NCI-H2171 treated with DMSO at 0.1 percent for 48 hours (cell line): ENCODE results near the gene VAV2.
A peak's percentile ranks its signal among the peaks of the same experiment; 100 is the strongest.

Experiments used
- DNase-seq: peaks from one replicate; lab custom pipeline; 2025; lab: John Stamatoyannopoulos, UW

Gene VAV2

GRCh38 chr9:133952598-133953550, 39.2 kb downstream of the VAV2 start:
- no peak for DNase-seq

DNA sequence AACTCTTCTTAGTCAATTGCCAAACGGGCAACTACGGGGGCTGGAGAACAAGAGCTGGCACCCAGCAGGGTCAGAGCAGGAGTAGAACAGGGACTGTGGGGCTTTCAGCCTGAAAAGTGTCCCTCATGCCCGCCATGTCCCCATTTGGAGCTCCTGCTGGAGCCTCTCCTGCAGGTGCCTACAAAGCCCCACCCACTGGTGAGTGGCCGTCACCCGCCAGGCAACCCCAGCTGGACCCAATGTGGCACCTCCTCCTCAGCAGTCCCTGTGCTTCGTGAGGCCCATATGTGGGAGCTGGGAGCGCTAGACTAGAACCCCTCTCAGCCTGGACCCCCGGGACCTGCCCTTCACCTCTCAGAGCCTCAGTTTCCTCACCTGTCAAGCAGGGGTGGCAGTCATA, 40.9 kb downstream of the VAV2 start:
- no peak for DNase-seq

- peak; percentile 71 for DNase-seq
Measured at GRCh38 chr9:133950629-133951111, 41.5 kb downstream of the VAV2 start.

- DNase-seq, result peak; percentile 78
Measured at GRCh38 chr9:133950192-133950591, 41.9 kb downstream of the VAV2 start.

- no peak for DNase-seq
Measured at GRCh38 chr9:133949486-133950061, 42.5 kb downstream of the VAV2 start.

- DNase-seq, result no peak
Measured at GRCh38 chr9:133948561-133949485, 43.3 kb downstream of the VAV2 start.

GRCh38 chr9:133948131-133948530, 44.0 kb downstream of the VAV2 start:
- no peak for DNase-seq

DNA sequence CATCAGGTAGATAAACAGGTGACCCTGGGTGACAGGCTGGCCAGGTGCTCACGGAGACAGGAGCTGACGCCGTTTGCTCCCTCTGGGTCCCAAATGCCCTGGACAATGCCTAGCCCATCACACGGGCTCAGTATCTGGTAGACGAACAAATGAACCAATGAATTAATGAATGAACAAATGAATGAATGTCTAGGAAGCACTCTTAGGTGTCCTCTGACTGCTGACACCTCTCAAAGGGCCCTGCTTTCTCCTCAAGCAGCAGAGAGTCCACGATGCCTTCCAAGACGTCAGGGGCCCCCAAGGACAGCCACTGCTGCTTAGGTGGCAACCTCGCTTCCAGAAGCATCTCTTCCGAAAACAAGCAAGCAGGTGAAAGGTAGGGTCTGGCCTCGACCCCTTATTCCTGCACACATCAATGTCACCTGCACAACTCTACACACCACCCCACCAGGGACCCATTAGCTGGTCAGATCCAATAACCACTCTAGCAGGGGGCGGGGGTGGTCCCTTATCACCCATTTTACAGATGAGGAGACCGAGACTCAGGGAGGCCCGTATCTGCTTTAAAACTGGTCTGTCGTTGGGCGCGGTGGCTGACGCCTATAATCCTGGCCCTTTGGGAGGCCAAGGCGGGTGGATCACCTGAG, 45.2 kb downstream of the VAV2 start:
- no peak for DNase-seq

DNA sequence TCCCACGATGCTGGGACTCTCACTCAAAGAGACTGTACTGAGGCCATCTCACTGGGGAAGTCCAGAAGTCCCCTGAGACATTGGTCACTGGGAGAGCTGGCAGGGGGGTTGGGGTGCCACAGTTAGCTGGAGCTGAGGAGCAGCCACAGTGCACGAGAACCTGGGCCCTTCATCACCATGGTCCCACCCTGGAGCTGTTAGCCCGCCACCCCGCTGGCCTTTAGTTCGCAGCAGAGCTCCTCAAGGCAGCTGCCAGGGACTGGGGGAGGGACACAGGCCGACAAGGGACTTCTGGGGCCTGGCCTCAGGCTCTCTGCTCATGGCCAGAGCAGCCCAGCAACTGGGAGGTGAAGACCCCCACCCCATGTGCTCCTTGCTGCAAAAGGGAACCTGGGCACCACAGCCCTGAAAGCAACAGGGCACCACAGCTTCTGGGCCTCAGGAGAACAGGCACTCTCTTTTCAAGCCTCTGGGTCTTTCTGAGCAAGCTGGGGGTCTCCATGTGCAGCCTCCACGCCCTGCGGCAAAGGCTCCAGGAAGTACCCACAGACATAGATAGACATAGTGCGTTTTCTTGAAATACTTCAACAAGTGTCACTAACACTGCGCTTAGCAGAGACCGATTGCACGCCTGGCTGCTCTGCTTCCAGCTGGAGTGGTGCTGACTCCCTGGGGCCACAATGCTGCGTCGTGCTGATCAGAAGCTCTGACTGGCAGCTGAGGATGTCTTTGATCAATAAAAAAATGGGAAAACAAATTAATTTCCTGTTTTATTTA, 46.0 kb downstream of the VAV2 start:
- DNase-seq, result no peak

DNA sequence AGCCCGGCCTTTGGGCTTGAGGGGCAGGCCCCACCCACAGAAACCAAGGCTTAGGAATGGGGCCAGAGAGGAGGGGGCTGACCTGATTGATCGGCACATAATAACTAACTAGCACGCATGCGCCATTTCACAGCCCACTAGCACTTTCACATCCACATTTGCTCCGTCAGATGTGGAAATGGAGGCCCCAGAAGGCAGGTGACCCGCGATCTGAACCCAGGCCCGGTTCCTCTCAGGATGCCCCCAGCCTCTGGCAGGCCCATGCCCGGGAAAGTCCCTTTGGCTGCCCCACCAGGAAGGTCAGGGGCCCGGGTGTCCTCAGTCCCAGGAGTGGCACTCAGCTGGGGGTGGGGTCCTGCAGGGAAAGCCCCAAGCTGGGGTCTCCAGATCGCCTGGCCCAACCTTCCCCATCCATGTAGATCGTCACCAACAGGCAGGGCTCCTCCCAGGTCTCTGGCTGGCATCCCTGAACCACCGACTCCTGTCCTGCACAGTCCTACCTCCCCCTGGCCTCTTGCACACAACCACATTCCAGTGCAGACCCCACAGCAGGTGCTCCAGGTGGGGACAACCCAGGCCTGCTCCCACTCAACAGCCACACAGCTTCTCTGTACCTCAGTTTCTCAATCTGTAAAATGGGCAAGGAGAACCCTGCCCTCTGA, 46.7 kb downstream of the VAV2 start:
- DNase-seq, result no peak

DNA sequence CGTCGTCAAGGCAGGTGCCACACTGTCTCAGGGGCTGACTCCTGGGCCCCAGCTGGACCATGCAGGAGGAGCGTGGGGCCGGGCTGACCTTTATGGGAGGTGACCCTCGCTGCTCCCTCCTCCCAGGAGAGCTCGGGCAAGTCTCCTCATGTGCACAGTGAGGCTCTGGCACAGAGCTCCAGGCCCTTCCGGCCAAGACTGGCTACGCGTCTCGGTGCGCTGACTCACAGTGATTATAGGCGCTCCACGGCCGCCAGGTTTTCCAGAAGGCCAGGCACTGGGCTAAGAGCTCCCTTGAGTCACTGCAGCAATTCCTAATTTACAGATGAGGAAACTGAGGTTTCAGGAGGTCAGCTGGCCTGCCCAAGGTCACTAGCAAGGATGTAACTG, 47.4 kb downstream of the VAV2 start:
- no peak for DNase-seq

DNA sequence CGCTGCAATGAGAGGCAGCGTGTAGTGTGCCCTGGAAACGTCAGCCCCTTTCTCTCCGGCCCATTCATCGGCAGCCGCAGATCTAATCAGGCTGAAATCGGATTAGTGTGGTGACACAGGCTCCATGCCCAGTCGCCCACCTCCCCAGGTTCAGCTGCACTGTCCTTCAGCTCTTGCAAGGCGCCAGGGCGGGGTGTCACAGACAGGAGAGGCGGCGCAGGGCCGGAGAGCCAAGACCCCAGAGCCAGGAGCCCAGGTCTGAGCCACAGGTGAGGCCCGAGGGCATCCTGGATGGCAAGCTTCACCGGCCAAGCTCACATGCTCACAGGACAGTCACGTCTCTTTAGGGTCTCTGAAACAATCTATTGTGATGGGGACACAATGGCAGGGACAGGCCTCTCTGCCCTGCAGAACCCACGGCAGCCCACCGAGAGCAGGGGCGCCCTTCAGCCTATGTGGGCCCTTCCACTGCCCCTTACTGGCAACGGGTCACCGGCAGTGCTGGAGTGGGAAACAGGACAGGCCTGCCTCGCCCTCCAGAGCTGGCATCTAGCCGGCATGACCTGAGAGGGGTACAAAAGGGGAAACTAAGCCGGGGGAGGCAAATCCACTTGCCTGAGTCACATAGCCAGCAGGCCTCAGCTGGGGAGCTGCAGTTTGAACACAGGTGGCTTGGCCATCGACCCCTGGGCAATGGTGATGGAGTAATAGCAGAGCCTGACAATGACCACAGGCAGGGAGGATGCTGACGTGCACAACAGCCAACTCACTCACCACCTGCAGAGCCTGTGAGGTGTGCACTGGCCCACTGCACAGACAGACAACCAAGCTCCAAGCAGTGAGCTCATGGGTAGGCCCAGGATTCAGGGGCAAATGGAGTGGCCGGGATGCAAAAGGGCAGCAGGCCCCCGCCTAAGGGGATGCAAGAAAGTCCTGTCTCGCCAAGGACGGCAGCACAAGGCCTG, 48.1 kb downstream of the VAV2 start:
- DNase-seq, result no peak

GRCh38 chr9:133943036-133943780, 48.9 kb downstream of the VAV2 start:
- DNase-seq, result no peak

DNA sequence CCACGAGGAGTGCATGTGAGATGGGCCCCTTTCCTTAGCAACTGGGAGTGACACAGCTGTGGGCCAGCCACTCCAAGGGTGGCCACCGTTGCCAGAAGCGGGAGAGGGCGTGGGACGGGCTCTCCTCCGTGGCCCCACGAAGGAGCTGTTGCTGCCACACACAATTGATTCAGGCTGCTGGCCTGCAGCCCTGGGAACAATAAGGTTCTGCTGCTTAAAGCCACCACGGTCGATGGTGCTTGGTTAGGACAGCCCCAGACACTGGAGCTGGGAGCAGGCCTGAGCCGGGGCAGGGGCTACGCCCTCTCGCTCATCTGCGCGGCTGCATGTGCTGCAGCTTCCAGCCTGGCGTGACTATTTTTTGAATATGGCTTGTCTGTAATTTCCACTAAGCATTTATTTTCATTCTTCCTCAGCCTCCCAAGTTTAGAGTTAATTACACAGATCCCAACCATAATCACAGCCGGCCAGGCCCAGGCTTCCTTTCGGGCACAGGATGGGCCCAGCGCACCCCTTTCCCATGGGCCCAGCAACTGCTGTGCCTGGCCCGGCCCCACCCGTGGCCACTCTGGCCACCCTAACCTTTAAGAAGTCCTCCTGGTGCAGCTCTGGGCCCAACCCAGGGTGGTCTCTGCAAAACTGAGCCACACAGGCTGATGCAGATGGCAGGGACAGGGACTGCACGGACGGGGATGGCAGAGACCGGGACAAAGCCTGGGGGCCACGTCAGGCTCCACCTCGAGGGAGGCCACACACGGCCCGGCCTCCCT, 49.7 kb downstream of the VAV2 start:
- no peak for DNase-seq

GRCh38 chr9:133939845-133940244, 52.3 kb downstream of the VAV2 start:
- no peak for DNase-seq

- DNase-seq, result no peak
Measured at GRCh38 chr9:133939171-133939785, 52.8 kb downstream of the VAV2 start.

GRCh38 chr9:133938753-133939152, 53.4 kb downstream of the VAV2 start:
- DNase-seq, result no peak
